Effector memory CD8-positive, alpha-beta T cell (primary cell): ENCODE measurements around the gene PABPN1.
"Not testable (repeated sequence)": the region's sequence is repeated elsewhere in the genome, so short reads cannot be mapped to it uniquely, and the experiment has no call there.

Experiments
- ATAC-seq: fragments of 150-1000 bp; cut with Tn5 transposase; replicated peaks from 2 replicates; pipeline ENCODE4 v1.10.0; 2021; ENCODE audit warnings: mild to moderate bottlenecking, moderate library complexity
- DNase-seq, 3 experiments: peaks; one replicate each; pipeline ENCODE4 v3.0.0; 2021
- H3K27ac Mint-ChIP-seq, 2 donors: one replicate each; pipeline ENCODE4 v1.8.0; 2022; ENCODE audit warnings: mild to moderate bottlenecking in 2 of 2, mixed read lengths in 2 of 2, moderate library complexity in 2 of 2
- H3K27me3 Mint-ChIP-seq, 2 donors: one replicate each; pipeline ENCODE4 v1.8.0; 2022; ENCODE audit warnings: mixed read lengths in 2 of 2
- H3K36me3 Mint-ChIP-seq: one replicate; pipeline ENCODE4 v1.8.0; 2022; ENCODE audit warnings: mild to moderate bottlenecking, moderate library complexity, mixed read lengths; ENCODE audit not compliant: insufficient read depth
- H3K4me1 Mint-ChIP-seq, 2 donors: one replicate each; pipeline ENCODE4 v1.8.0; 2022; ENCODE audit warnings: low read depth in 2 of 2, mixed read lengths in 2 of 2
- H3K4me3 Mint-ChIP-seq, 2 donors: one replicate each; pipeline ENCODE4 v1.8.0; 2022; ENCODE audit warnings: mild to moderate bottlenecking in 2 of 2, mixed read lengths in 2 of 2, moderate library complexity in 2 of 2
- H3K9me3 Mint-ChIP-seq, 2 donors: one replicate each; pipeline ENCODE4 v1.8.0; 2022; ENCODE audit warnings: mixed read lengths in 2 of 2
- total RNA-seq, 9 experiments: gene quantifications; one replicate each; lab custom pipeline; 2026; lab: John Stamatoyannopoulos, UW

The PABPN1 gene, protein sequence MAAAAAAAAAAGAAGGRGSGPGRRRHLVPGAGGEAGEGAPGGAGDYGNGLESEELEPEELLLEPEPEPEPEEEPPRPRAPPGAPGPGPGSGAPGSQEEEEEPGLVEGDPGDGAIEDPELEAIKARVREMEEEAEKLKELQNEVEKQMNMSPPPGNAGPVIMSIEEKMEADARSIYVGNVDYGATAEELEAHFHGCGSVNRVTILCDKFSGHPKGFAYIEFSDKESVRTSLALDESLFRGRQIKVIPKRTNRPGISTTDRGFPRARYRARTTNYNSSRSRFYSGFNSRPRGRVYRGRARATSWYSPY
- total RNA-seq = 18.4 to 37.7 (median 34.7) reads per million in 9 experiments

DNA sequence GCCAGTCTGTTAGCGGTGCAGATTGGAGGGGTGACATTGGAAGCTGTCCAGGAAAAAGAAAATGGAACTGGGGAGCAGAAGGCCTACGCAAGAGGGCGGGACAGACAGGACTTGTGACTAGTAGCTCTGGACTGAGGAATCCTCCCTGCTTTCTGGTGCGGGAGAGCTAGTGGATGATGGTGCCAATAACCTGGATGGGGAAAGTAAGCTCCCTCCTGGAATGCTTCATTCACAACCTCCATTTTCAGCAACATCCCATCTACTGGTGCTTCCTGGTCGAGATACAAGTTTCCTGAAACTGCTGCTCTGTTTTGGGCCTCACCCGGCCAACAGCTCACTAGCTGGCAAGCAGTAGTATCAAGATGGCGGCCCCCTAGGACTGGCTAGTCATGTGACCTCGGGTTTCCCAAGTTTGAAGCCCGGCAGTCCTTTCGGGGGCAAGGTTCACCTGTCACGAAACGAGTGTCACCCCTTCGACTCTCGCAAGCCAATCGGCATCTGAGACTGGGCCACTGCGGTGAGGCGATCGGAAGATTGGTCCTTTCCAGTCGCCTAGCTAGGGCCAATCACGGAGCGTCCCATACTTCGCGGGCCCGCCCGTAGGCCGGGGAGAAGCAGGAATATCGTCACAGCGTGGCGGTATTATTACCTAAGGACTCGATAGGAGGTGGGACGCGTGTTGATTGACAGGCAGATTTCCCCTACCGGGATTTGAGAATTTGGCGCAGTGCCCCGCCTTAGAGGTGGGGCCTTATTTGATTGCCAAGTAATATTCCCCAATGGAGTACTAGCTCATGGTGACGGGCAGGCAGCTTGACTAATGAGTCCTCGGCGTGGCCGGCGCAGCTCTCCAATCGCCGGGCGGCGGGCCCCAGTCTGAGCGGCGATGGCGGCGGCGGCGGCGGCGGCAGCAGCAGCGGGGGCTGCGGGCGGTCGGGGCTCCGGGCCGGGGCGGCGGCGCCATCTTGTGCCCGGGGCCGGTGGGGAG lies at the start of gene PABPN1:
PABPN1 (plus strand) TSS at position 874 of the 988 bp plus-strand sequence; CDS start at position 887, 13 bp downstream.
- peaks cover 23 to 28% of the 10 kb centered on the region in 2 donors for H3K4me1 Mint-ChIP-seq
- peaks cover 53% of the 10 kb centered on the region for H3K36me3 Mint-ChIP-seq
- DNase-seq = peak; percentile 95 to 96 (median 96)
- no peaks in the 10 kb centered on the region for H3K27me3 Mint-ChIP-seq
- no peaks in the 10 kb centered on the region for H3K9me3 Mint-ChIP-seq
- H3K27ac Mint-ChIP-seq = peak within 1 kb of the TSS; percentile 96 to 97
- H3K4me3 Mint-ChIP-seq = peak within 1 kb of the TSS; percentile 91 to 92
- ATAC-seq = peak; percentile 83

DNA sequence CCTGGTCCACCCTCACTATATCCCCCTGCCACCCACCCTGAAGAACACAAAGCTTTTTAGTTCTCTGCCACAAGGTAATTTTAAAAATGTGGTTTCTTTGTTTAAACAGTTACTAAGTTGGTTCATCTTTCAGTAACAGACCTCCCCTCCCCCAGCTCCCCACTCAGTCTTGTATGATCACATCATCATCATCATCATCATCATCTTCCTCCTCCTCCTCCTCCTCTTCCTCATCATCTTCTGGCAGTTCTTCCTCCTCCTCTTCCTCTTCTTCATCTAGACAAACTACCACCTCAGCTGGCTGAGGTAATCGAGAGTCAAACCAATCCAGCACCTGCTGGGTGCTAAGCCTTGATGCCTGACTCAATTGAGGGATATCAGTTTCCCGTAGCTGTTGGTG lies 45.8 kb upstream of the PABPN1 start:
- Mint-ChIP-seq H3K27ac (peak overlapping the region in 1 of 2 donors; percentile 3), H3K9me3 (no peaks in the 10 kb centered on the region), H3K27me3 (no peaks in the 10 kb centered on the region), H3K4me3 (no peak overlapping the region), H3K4me1 (peaks cover 0 to 8% of the 10 kb centered on the region in 2 donors), H3K36me3 (peaks cover 3% of the 10 kb centered on the region)
- DNase-seq = no peak
- no peak for ATAC-seq

DNA sequence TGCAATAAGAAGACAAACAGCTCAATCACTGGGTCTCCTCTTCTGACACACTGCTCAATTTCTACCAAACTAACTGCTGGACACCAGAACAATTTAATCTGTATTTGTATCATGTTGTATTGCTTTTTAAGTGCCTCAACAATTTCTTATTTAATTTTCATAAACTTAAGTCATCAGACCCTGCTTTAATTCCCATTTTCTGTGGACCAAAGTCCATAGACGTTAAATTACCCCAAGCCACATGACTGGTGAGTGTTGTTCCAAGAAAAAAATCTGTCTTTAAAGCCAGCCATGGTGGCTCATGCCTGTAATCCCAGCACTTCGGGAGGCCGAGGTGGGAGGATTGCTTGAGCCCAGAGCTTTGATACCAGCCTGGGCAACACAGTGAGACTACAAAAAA lies 44.1 kb upstream of the PABPN1 start:
- Mint-ChIP-seq H3K9me3 (no peaks in the 10 kb centered on the region), H3K27me3 (no peaks in the 10 kb centered on the region), H3K4me1 (peaks cover 0 to 8% of the 10 kb centered on the region in 2 donors), H3K4me3 (no peak overlapping the region), H3K36me3 (peaks cover 5% of the 10 kb centered on the region), H3K27ac (no peak overlapping the region)
- DNase-seq (no peak), ATAC-seq (no peak)

DNA sequence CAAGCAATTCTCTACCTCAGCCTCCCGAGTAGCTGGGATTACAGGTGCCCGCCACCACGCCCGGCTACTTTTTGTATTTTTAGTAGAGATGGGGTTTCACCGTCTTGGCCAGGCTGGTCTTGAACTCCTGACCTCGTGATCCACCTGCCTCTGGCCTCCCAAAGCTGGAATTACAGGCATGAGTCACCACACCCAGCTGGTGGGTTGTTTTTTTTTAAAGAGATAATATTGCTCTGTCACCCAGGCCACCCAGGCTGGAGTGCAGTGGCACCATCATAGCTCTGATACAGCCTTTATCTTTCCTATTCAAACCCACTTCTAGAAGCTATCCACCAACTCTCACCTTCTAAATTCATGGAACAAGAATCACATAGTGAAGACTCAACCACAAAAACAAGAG lies 43.3 kb upstream of the PABPN1 start:
- not testable (repeated sequence) for DNase-seq, H3K27ac Mint-ChIP-seq, H3K4me3 Mint-ChIP-seq, ATAC-seq, H3K36me3 Mint-ChIP-seq, H3K4me1 Mint-ChIP-seq, H3K9me3 Mint-ChIP-seq, H3K27me3 Mint-ChIP-seq

DNA sequence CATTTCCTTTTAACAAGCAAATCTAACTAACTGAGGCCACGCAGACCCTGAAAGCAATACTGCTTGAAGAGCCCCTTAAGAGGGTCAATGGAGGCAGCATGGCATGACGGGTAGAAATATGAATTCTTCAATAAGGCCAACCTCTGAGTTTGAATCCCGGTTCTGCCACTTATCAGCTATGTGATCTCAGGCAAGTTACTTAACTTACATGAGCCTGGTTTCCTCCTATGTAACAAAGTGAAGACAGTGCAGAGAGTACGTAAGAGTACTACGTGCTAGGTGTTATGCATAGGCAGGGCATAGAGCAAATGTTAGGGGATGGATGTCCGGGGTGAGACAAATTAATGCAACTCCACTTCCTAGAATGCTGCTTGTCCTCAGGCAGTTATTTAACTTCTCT lies 40.0 kb upstream of the PABPN1 start:
- H3K4me3 Mint-ChIP-seq = no peak overlapping the region

DNA sequence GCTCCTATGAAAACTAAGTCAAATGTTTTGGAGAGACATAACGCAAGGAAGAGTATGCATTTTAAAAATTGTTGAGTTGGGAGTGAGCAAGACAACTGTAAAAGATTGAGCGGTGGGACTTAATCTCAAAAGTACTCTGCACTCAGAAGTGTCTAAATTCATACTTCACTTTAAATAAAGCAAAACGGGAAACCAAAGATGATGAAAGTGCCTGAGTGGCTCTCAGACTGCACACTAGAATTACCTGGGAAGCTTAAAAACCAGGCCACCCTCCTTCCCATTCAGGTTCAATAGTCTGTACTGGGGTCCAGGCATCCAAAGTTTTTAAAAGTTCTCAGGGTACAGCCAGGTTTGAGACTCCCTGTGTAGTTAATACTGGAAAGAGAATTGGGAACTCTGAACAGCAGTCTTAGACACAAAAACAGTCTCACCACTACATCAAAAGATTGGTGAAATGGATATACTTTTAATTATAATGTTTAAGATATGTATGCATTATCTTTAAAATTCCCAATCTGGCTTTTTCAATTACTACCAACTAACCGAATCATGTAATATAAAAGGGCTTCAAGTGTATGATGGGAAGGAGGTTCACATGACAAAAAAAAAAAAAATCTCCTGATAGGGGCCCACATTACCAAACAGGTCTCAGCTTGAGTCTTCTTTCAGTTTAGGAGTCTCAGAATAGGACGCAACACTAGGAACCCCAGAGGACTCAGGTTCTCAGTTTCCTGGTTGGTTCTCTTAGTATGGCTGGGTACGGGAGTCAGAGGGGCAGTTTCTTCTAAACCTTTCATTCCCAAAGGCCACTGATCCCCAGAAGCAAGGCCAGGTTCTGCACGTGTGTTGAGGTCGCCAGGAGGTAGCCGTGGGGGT lies 36.4 kb upstream of the PABPN1 start:
- Mint-ChIP-seq H3K4me1 (peaks cover 16 to 19% of the 10 kb centered on the region in 2 donors), H3K27me3 (no peaks in the 10 kb centered on the region), H3K36me3 (peaks cover 12% of the 10 kb centered on the region), H3K27ac (peak overlapping the region; percentile 91 to 93), H3K9me3 (no peaks in the 10 kb centered on the region), H3K4me3 (peak overlapping the region; percentile 92 to 97)
- ATAC-seq (no peak), DNase-seq (no peak)

More for the DNA sequence above, 40.0 kb upstream of the PABPN1 start:
- Mint-ChIP-seq H3K36me3 (peaks cover 9% of the 10 kb centered on the region), H3K9me3 (no peaks in the 10 kb centered on the region), H3K27ac (no peak overlapping the region), H3K4me1 (peaks cover 16 to 20% of the 10 kb centered on the region in 2 donors), H3K27me3 (no peaks in the 10 kb centered on the region)
- ATAC-seq (no peak), DNase-seq (no peak)

DNA sequence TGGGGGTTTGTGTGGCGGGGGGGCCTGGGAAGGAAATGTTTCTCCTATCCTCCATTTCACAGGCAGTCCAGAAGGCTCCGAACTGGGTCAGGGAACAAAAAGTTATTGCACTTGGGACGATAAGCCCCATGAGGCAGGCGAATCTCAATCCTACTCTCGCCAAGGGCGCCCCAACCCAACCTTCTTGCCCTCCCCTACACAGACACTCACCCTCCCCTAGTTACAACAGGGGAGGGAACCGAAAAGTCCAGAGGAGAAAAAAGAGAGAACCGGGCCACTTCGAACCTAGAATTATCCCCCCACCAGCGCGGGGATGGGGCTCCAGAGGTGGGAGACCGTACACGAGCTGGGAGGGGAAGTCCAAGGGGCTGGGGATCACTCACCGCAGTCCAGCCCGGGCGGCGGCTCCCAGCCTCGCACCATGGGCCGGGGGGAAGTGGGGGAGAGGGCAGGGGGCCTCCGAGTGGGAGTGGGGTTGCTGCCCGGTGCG lies 35.7 kb upstream of the PABPN1 start:
- Mint-ChIP-seq H3K4me3 (peak overlapping the region; percentile 92 to 97), H3K27ac (peak overlapping the region; percentile 91 to 93), H3K9me3 (no peaks in the 10 kb centered on the region), H3K36me3 (peaks cover 11% of the 10 kb centered on the region), H3K27me3 (no peaks in the 10 kb centered on the region), H3K4me1 (peaks cover 16 to 19% of the 10 kb centered on the region in 2 donors)
- DNase-seq (no peak), ATAC-seq (peak; percentile 26)

DNA sequence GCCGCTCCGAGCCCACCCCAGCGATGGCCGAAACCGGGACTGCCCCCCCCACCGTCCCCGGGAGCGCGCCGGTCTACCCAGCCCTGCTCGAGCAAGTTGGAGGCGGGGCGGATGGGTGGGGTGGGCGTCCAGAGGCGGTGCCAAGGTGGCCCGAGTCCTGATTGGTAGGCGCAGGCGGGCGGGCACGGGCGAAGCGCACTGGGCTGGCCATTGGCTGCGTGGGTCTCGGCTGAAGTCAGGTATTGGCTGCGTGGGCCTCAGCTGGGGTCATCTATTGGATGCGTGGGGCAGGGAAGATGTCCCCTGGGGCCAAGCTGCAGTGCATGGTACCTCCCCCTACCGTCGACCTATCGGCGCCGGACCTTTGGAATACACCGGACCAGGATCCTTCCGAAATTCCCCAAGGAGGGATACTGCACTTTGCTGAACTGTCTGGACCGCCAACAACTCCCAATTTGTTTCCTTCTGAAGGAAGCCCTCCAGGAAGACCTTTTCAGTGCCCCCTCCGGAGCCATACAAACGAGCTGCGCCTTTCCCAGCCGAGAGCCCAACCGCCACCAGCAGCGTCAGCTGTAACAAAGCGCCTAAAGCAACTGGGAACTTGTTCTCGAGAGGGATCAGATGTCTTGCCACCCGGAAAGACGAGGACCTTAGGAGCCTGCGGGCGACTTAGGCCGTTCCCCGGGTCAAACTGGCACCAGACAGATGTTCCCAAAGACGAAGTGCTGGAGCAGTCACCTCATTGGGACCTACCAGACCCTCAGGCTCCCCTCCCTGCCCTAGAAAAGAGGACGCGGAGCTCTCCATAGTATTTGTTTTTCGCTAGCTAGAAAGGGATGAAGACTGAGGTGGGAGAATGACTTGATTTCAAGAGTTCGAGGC lies 35.0 kb upstream of the PABPN1 start, which contains the start of gene HOMEZ:
HOMEZ (minus strand) TSS at position 113 of the 882 bp plus-strand sequence. CDS start 180 bp downstream, outside the sequence.
- H3K36me3 Mint-ChIP-seq = peaks cover 6% of the 10 kb centered on the region
- DNase-seq (peak; percentile 94 to 96 (median 96)), ATAC-seq (peak; percentile 96)
- peaks cover 16 to 19% of the 10 kb centered on the region in 2 donors for H3K4me1 Mint-ChIP-seq
- peak within 1 kb of the TSS; percentile 92 to 97 for H3K4me3 Mint-ChIP-seq
- H3K27ac Mint-ChIP-seq = peak within 1 kb of the TSS; percentile 91 to 93
- H3K9me3 Mint-ChIP-seq = no peaks in the 10 kb centered on the region
- H3K27me3 Mint-ChIP-seq = no peaks in the 10 kb centered on the region

DNA sequence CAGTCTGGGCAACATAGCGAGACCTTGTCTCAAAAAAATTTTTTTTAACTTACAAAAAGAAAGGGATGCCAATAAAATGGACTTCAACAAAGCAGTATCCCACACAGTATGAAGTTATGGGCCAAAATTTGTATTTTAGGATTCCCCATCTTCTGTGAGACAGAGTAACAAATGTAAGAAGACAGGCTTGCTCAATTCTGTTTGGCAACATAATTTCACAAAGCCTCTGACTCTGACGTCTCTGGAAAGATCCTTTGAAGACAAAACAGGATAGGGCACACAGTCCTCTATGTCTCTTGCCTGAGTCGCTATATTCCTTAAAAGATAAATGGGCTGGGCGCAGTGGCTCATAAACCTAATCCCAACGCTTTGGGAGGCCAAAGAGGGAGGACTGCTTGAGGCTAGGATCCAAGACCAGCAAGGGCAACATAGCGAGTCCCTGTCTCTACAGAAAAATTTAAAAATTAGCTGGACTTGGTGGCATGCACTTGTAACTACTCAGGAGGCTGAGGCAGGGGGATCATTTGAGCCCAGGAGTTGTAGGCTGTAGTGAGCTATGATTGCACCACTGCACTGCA lies 34.3 kb upstream of the PABPN1 start:
- no peak for ATAC-seq
- Mint-ChIP-seq H3K4me3 (peak overlapping the region; percentile 92 to 97), H3K36me3 (peaks cover 7% of the 10 kb centered on the region), H3K27me3 (no peaks in the 10 kb centered on the region), H3K27ac (peak overlapping the region; percentile 91 to 93), H3K4me1 (peaks cover 16 to 19% of the 10 kb centered on the region in 2 donors), H3K9me3 (no peaks in the 10 kb centered on the region)
- no peak for DNase-seq

DNA sequence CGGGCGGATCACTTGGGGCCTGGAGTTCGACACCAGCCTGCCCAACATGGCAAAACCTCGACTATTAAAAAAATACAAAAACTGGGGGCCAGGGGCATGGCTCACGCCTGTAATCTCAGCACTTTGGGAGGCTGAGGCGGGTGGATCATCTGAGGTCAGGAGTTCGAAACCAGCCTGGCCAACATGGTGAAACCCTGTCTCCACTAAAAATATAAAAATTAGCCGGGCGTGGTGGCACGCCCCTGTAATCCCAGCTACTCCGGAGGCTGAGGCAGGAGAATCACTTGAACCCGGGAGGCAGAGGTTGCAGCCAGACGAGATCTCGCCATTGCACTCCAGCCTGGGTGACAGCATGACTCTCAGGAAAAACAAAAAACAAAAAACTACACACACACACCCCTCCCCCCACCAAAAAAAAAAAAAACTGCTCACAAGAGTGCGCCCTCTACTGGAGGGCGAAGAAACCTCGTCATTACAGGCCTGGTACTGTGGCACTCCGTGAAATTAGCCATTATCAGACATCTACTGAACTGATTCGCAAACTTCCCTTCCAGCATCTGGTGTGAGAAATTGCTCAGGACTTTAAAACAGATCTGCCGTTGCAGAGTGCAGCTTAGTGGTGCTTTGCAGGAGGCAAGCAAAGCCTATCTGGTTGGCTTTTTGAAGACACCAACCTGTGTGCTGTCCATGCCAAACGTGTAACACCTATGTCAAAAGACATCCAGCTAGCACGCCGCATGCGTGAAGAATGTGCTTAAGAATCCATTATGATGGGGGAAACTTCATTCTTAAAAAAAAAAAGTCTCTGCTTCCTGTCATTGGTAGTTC lies 26.3 kb upstream of the PABPN1 start:
- Mint-ChIP-seq H3K4me1 (peaks cover 6 to 8% of the 10 kb centered on the region in 2 donors), H3K36me3 (peaks cover 24% of the 10 kb centered on the region), H3K4me3 (peak overlapping the region in 1 of 2 donors; percentile 27), H3K27me3 (no peaks in the 10 kb centered on the region), H3K9me3 (no peaks in the 10 kb centered on the region), H3K27ac (no peak overlapping the region)
- peak; percentile 88 for ATAC-seq
- DNase-seq = peak; percentile 56 to 61 (median 57)
